Tibial artery (tissue), 4 donors: Measurements from ENCODE around the gene NTN1.

Experiments used
- DNase-seq, 2 donors: peaks; one replicate each; pipeline ENCODE4 v3.0.0-alpha.2; 2019
- H3K27ac ChIP-seq, 2 donors: fragments of 200-600 bp; sonication (generic) in 1 of 2; 1 replicate in 1 of 2; 2 replicates in 1 of 2; pipeline ENCODE4 v1.5.1; 2018 to 2019; ENCODE audit warnings: mild to moderate bottlenecking in 1 of 2
- H3K27me3 ChIP-seq, 2 donors: fragments of 200-600 bp; sonication (generic) in 1 of 2; one replicate each; pipeline versions ENCODE4 v1.5.1 to v1.6.0; 2016 to 2019
- H3K36me3 ChIP-seq, 3 donors: fragments of 200-600 bp; sonication (generic) in 2 of 3; one replicate each; pipeline ENCODE4 v1.5.1; 2016 to 2019; ENCODE audit warnings: mild to moderate bottlenecking in 2 of 3
- H3K4me1 ChIP-seq, 4 donors: fragments of 200-600 bp; sonication (generic) in 2 of 4; 1 replicate in 3 of 4; 2 replicates in 1 of 4; pipeline ENCODE4 v1.5.1; 2016 to 2019
- H3K4me3 ChIP-seq, 2 donors: fragments of 200-600 bp; sonication (generic) in 1 of 2; 1 replicate in 1 of 2; 2 replicates in 1 of 2; pipeline ENCODE4 v1.5.1; 2018 to 2019; ENCODE audit warnings: mild to moderate bottlenecking in 2 of 2
- H3K9me3 ChIP-seq, 3 donors: fragments of 200-600 bp; sonication (generic) in 1 of 3; one replicate each; pipeline ENCODE4 v1.5.1; 2016 to 2019
- intact Hi-C: fragments of 100-400 bp; cut with DNase I; formaldehyde crosslinking; loops from one replicate; pipeline ENCODE4 v1.15.0; 2023; ENCODE audit warnings: low total_unique reads
- TF ChIP-seq, protein P1 (sequence below), 2 experiments: fragments of 200-600 bp in 1 of 2; fragments of 450-650 bp in 1 of 2; IDR thresholded peaks; one replicate each; pipeline ENCODE4 v1.5.1; 2017 to 2019; ENCODE audit warnings: antibody characterized with exemption in 2 of 2, mild to moderate bottlenecking in 1 of 2, moderate library complexity in 1 of 2

Gene NTN1

GRCh38 chr17:8997994-8998628 is 23.2 kb upstream of the NTN1 start:
- TF ChIP-seq, protein P1, sequence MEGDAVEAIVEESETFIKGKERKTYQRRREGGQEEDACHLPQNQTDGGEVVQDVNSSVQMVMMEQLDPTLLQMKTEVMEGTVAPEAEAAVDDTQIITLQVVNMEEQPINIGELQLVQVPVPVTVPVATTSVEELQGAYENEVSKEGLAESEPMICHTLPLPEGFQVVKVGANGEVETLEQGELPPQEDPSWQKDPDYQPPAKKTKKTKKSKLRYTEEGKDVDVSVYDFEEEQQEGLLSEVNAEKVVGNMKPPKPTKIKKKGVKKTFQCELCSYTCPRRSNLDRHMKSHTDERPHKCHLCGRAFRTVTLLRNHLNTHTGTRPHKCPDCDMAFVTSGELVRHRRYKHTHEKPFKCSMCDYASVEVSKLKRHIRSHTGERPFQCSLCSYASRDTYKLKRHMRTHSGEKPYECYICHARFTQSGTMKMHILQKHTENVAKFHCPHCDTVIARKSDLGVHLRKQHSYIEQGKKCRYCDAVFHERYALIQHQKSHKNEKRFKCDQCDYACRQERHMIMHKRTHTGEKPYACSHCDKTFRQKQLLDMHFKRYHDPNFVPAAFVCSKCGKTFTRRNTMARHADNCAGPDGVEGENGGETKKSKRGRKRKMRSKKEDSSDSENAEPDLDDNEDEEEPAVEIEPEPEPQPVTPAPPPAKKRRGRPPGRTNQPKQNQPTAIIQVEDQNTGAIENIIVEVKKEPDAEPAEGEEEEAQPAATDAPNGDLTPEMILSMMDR (IDR thresholded peaks at IDR 0.05): peak; percentile 69 to 83
- peak; percentile 49 to 73 for DNase-seq
- no peaks in the 10 kb centered on the region for H3K36me3 ChIP-seq
- H3K4me1 ChIP-seq: peaks cover 0 to 6% (median 2%) of the 10 kb centered on the region in 4 donors
- intact Hi-C loops: no loop called here
- peaks cover 0 to 4% of the 10 kb centered on the region in 2 donors for H3K27me3 ChIP-seq
- no peak overlapping the region for H3K4me3 ChIP-seq
- H3K27ac ChIP-seq: no peak overlapping the region
- no peaks in the 10 kb centered on the region for H3K9me3 ChIP-seq

DNA sequence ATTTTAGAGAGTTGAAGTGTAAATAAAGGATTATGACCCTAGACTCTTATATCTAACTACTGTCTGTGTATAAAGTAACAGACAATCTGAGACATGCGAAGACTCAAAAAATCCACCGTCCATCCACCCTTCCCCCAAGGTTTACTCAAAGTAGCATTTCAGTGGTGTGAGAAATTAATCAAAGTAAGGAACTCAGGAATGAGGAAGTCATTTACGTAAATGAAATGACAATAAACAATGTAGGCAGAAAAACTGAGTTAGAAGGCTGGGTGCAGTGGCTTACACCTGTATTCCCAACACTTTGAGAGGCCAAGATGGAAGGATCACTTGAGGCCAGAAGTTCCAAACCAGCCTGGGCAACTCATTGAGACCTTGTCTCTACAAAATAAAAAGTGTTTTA is 19.8 kb upstream of the NTN1 start:
- TF ChIP-seq, protein P1 (IDR thresholded peaks at IDR 0.05): no peak
- H3K9me3 ChIP-seq: no peaks in the 10 kb centered on the region
- intact Hi-C loops: loop anchor here (10.0 kb wide), 1 partner anchor 173 kb away; no protein-coding TSS in a partner anchor

GRCh38 chr17:9002227-9002605 is 19.1 kb upstream of the NTN1 start:
- TF ChIP-seq, protein P1 (IDR thresholded peaks at IDR 0.05): no peak
- Histone ChIP-seq H3K4me3 (no peak overlapping the region), H3K9me3 (no peaks in the 10 kb centered on the region), H3K27ac (no peak overlapping the region), H3K4me1 (peaks cover 0 to 19% (median 14%) of the 10 kb centered on the region in 4 donors), H3K36me3 (no peaks in the 10 kb centered on the region), H3K27me3 (peaks cover 0 to 31% of the 10 kb centered on the region in 2 donors)
- no peak for DNase-seq
- intact Hi-C loops: loop anchor here (10.0 kb wide), 1 partner anchor 173 kb away; no protein-coding TSS in a partner anchor

More for the DNA sequence above, 19.8 kb upstream of the NTN1 start:
- no peaks in the 10 kb centered on the region for H3K36me3 ChIP-seq
- H3K4me3 ChIP-seq: no peak overlapping the region
- no peak for DNase-seq
- peaks cover 0 to 19% (median 14%) of the 10 kb centered on the region in 4 donors for H3K4me1 ChIP-seq
- H3K27me3 ChIP-seq: peaks cover 0 to 31% of the 10 kb centered on the region in 2 donors
- H3K27ac ChIP-seq: no peak overlapping the region

DNA sequence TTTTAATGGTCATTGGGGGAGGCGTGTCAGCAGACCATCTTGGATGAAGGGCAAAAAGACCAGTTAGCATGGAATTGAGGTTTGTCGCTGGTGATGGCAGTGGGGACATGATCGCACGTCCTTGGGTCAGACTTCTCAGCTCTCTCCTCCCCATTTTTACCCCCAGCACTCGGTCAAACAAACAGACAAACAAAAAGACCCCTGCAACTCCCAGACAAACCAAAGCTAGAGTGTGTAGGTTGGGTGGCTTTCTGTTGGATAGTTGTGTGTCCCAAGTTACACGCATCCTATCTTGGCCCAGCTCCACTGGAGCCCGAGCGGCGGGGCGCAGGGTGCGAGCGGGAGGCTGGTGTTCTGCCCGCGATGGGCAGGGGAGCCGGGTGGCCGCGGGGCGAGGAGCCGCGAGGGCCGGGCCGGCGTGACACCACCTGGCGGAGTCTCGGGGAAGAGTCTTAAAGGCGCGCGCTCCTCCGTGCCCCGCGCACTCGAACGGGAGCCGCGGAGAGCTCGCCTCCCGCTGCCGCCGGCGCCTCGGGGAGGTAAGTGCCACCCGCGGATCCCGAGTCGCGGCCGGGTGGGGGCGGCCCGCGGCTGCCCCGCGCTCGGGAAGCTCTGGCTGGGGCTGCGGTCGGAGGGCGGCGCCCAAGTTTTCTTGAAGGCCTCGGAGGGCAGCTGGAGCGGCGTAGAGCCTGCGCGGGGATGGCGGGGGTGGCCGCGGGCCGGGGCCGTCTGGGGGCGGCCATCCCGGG is 18.5 kb upstream of the NTN1 start:
- TF ChIP-seq, protein P1 (IDR thresholded peaks at IDR 0.05): peak; percentile 27 to 33
- Histone ChIP-seq H3K9me3 (no peaks in the 10 kb centered on the region), H3K36me3 (no peaks in the 10 kb centered on the region), H3K27me3 (peaks cover 0 to 31% of the 10 kb centered on the region in 2 donors), H3K27ac (peak overlapping the region; percentile 24 to 64), H3K4me1 (peaks cover 0 to 19% (median 14%) of the 10 kb centered on the region in 4 donors), H3K4me3 (peak overlapping the region; percentile 57 to 60)
- DNase-seq: peak in 1 of 2 donors; percentile 81
- intact Hi-C loops: loop anchor here (10.0 kb wide), 1 partner anchor 172 kb away; no protein-coding TSS in a partner anchor

GRCh38 chr17:9003355-9004131 is 17.8 kb upstream of the NTN1 start:
- peak overlapping the region; percentile 57 to 60 for H3K4me3 ChIP-seq
- TF ChIP-seq, protein P1 (IDR thresholded peaks at IDR 0.05): no peak
- intact Hi-C loops: loop anchor here (10.0 kb wide), 1 partner anchor 171 kb away; no protein-coding TSS in a partner anchor
- no peaks in the 10 kb centered on the region for H3K9me3 ChIP-seq
- peaks cover 0 to 31% of the 10 kb centered on the region in 2 donors for H3K27me3 ChIP-seq
- H3K4me1 ChIP-seq: peaks cover 0 to 19% (median 14%) of the 10 kb centered on the region in 4 donors
- peak overlapping the region; percentile 24 to 64 for H3K27ac ChIP-seq
- H3K36me3 ChIP-seq: no peaks in the 10 kb centered on the region
- peak in 1 of 2 donors; percentile 68 for DNase-seq
